ENCODE results near the gene ZCCHC2.

ZCCHC2 gene

GRCh38 chr18:62497190-62497772 lies 25.5 kb upstream of the ZCCHC2 start:
- no peaks in the 10 kb centered on the region for H3K27me3 ChIP-seq (ENCODE audit: control insufficient read depth, insufficient read depth, low read length)
- no peak overlapping the region for H3K9ac ChIP-seq (ENCODE audit: low read length)
- H3K4me1 ChIP-seq (ENCODE audit: control insufficient read depth, insufficient read depth, low read length) = no peaks in the 10 kb centered on the region
- no peaks in the 10 kb centered on the region for H3K36me3 ChIP-seq (ENCODE audit: control insufficient read depth, insufficient read depth, low read length)
- no peak overlapping the region for H3K27ac ChIP-seq (ENCODE audit: low read depth, low read length)
- no peak overlapping the region for H3K4me3 ChIP-seq (ENCODE audit: low read length)

GRCh38 chr18:62498616-62499262 lies 24.1 kb upstream of the ZCCHC2 start:
- Histone ChIP-seq H3K27ac (ENCODE audit: low read depth, low read length) (no peak overlapping the region), H3K36me3 (ENCODE audit: control insufficient read depth, insufficient read depth, low read length) (no peaks in the 10 kb centered on the region), H3K27me3 (ENCODE audit: control insufficient read depth, insufficient read depth, low read length) (no peaks in the 10 kb centered on the region), H3K4me3 (ENCODE audit: low read length) (no peak overlapping the region), H3K9ac (ENCODE audit: low read length) (no peak overlapping the region), H3K4me1 (ENCODE audit: control insufficient read depth, insufficient read depth, low read length) (no peaks in the 10 kb centered on the region)

- no peaks in the 10 kb centered on the region for H3K27me3 ChIP-seq (ENCODE audit: control insufficient read depth, insufficient read depth, low read length)
- H3K27ac ChIP-seq (ENCODE audit: low read depth, low read length) = no peak overlapping the region
- no peak overlapping the region for H3K9ac ChIP-seq (ENCODE audit: low read length)
- H3K36me3 ChIP-seq (ENCODE audit: control insufficient read depth, insufficient read depth, low read length) = no peaks in the 10 kb centered on the region
- H3K4me1 ChIP-seq (ENCODE audit: control insufficient read depth, insufficient read depth, low read length) = no peaks in the 10 kb centered on the region
- H3K4me3 ChIP-seq (ENCODE audit: low read length) = no peak overlapping the region
These were observed 23.6 kb upstream of the ZCCHC2 start for GRCh38 chr18:62499263-62499650.

- no peak overlapping the region for H3K27ac ChIP-seq (ENCODE audit: low read depth, low read length)
- H3K9ac ChIP-seq (ENCODE audit: low read length) = no peak overlapping the region
- no peaks in the 10 kb centered on the region for H3K36me3 ChIP-seq (ENCODE audit: control insufficient read depth, insufficient read depth, low read length)
- H3K4me1 ChIP-seq (ENCODE audit: control insufficient read depth, insufficient read depth, low read length) = no peaks in the 10 kb centered on the region
- no peaks in the 10 kb centered on the region for H3K27me3 ChIP-seq (ENCODE audit: control insufficient read depth, insufficient read depth, low read length)
- no peak overlapping the region for H3K4me3 ChIP-seq (ENCODE audit: low read length)
These were observed 22.7 kb upstream of the ZCCHC2 start for GRCh38 chr18:62500174-62500573.

GRCh38 chr18:62500966-62501591 lies 21.7 kb upstream of the ZCCHC2 start:
- no peak overlapping the region for H3K4me3 ChIP-seq (ENCODE audit: low read length)
- no peak overlapping the region for H3K27ac ChIP-seq (ENCODE audit: low read depth, low read length)
- H3K4me1 ChIP-seq (ENCODE audit: control insufficient read depth, insufficient read depth, low read length) = peaks cover 5% of the 10 kb centered on the region
- H3K27me3 ChIP-seq (ENCODE audit: control insufficient read depth, insufficient read depth, low read length) = no peaks in the 10 kb centered on the region
- H3K36me3 ChIP-seq (ENCODE audit: control insufficient read depth, insufficient read depth, low read length) = no peaks in the 10 kb centered on the region
- no peak overlapping the region for H3K9ac ChIP-seq (ENCODE audit: low read length)

GRCh38 chr18:62505669-62506494 lies 16.9 kb upstream of the ZCCHC2 start:
- Histone ChIP-seq H3K27me3 (ENCODE audit: control insufficient read depth, insufficient read depth, low read length) (no peaks in the 10 kb centered on the region), H3K27ac (ENCODE audit: low read depth, low read length) (peak overlapping the region; percentile 68), H3K36me3 (ENCODE audit: control insufficient read depth, insufficient read depth, low read length) (no peaks in the 10 kb centered on the region), H3K4me3 (ENCODE audit: low read length) (peak overlapping the region; percentile 62), H3K9ac (ENCODE audit: low read length) (peak overlapping the region; percentile 68), H3K4me1 (ENCODE audit: control insufficient read depth, insufficient read depth, low read length) (peaks cover 5% of the 10 kb centered on the region)

GRCh38 chr18:62506495-62507143 lies 16.2 kb upstream of the ZCCHC2 start:
- H3K27ac ChIP-seq (ENCODE audit: low read depth, low read length) = peak overlapping the region; percentile 68
- no peaks in the 10 kb centered on the region for H3K36me3 ChIP-seq (ENCODE audit: control insufficient read depth, insufficient read depth, low read length)
- H3K4me3 ChIP-seq (ENCODE audit: low read length) = peak overlapping the region; percentile 62
- peak overlapping the region; percentile 68 for H3K9ac ChIP-seq (ENCODE audit: low read length)
- H3K27me3 ChIP-seq (ENCODE audit: control insufficient read depth, insufficient read depth, low read length) = no peaks in the 10 kb centered on the region
- H3K4me1 ChIP-seq (ENCODE audit: control insufficient read depth, insufficient read depth, low read length) = peaks cover 5% of the 10 kb centered on the region

GRCh38 chr18:62509779-62510178 lies 13.0 kb upstream of the ZCCHC2 start:
- H3K27ac ChIP-seq (ENCODE audit: low read depth, low read length) = no peak overlapping the region
- H3K9ac ChIP-seq (ENCODE audit: low read length) = no peak overlapping the region
- peaks cover 5% of the 10 kb centered on the region for H3K4me1 ChIP-seq (ENCODE audit: control insufficient read depth, insufficient read depth, low read length)
- no peaks in the 10 kb centered on the region for H3K36me3 ChIP-seq (ENCODE audit: control insufficient read depth, insufficient read depth, low read length)
- H3K27me3 ChIP-seq (ENCODE audit: control insufficient read depth, insufficient read depth, low read length) = no peaks in the 10 kb centered on the region
- no peak overlapping the region for H3K4me3 ChIP-seq (ENCODE audit: low read length)

GRCh38 chr18:62510789-62511188 lies 12.0 kb upstream of the ZCCHC2 start:
- H3K9ac ChIP-seq (ENCODE audit: low read length) = no peak overlapping the region
- H3K27me3 ChIP-seq (ENCODE audit: control insufficient read depth, insufficient read depth, low read length) = no peaks in the 10 kb centered on the region
- H3K4me3 ChIP-seq (ENCODE audit: low read length) = no peak overlapping the region
- H3K27ac ChIP-seq (ENCODE audit: low read depth, low read length) = no peak overlapping the region
- peaks cover 3% of the 10 kb centered on the region for H3K4me1 ChIP-seq (ENCODE audit: control insufficient read depth, insufficient read depth, low read length)
- H3K36me3 ChIP-seq (ENCODE audit: control insufficient read depth, insufficient read depth, low read length) = no peaks in the 10 kb centered on the region

GRCh38 chr18:62512532-62512931 lies 10.3 kb upstream of the ZCCHC2 start:
- Histone ChIP-seq H3K4me1 (ENCODE audit: control insufficient read depth, insufficient read depth, low read length) (no peaks in the 10 kb centered on the region), H3K36me3 (ENCODE audit: control insufficient read depth, insufficient read depth, low read length) (no peaks in the 10 kb centered on the region), H3K27ac (ENCODE audit: low read depth, low read length) (no peak overlapping the region), H3K9ac (ENCODE audit: low read length) (no peak overlapping the region), H3K27me3 (ENCODE audit: control insufficient read depth, insufficient read depth, low read length) (no peaks in the 10 kb centered on the region), H3K4me3 (ENCODE audit: low read length) (no peak overlapping the region)

- Histone ChIP-seq H3K4me1 (ENCODE audit: control insufficient read depth, insufficient read depth, low read length) (no peaks in the 10 kb centered on the region), H3K27ac (ENCODE audit: low read depth, low read length) (no peak overlapping the region), H3K4me3 (ENCODE audit: low read length) (no peak overlapping the region), H3K27me3 (ENCODE audit: control insufficient read depth, insufficient read depth, low read length) (no peaks in the 10 kb centered on the region), H3K9ac (ENCODE audit: low read length) (no peak overlapping the region), H3K36me3 (ENCODE audit: control insufficient read depth, insufficient read depth, low read length) (no peaks in the 10 kb centered on the region)
These were observed 9.8 kb upstream of the ZCCHC2 start for GRCh38 chr18:62512996-62513395.

GRCh38 chr18:62514570-62514969 lies 8.3 kb upstream of the ZCCHC2 start:
- no peak overlapping the region for H3K27ac ChIP-seq (ENCODE audit: low read depth, low read length)
- H3K9ac ChIP-seq (ENCODE audit: low read length) = no peak overlapping the region
- H3K27me3 ChIP-seq (ENCODE audit: control insufficient read depth, insufficient read depth, low read length) = no peaks in the 10 kb centered on the region
- H3K4me3 ChIP-seq (ENCODE audit: low read length) = no peak overlapping the region
- no peaks in the 10 kb centered on the region for H3K4me1 ChIP-seq (ENCODE audit: control insufficient read depth, insufficient read depth, low read length)
- H3K36me3 ChIP-seq (ENCODE audit: control insufficient read depth, insufficient read depth, low read length) = no peaks in the 10 kb centered on the region

Measured in rectal smooth muscle tissue (tissue), 1 donor.